Suprapubic skin (tissue), 4 donors: Measurements from ENCODE around the gene ANKRD44. TPM values are rescaled to one million over a fixed set of nuclear protein-coding genes. Genes with fewer than 3 reads are reported as not detected.

Experiments
- DNase-seq, 2 donors: peaks; one replicate each; pipeline ENCODE4 v3.0.0-alpha.2; 2019; ENCODE audit warnings: low spot score in 2 of 2
- H3K27ac ChIP-seq: fragments of 200-600 bp; sonication (generic); one replicate; pipeline ENCODE4 v1.5.1; 2019
- H3K27me3 ChIP-seq: fragments of 200-600 bp; sonication (generic); one replicate; pipeline ENCODE4 v1.5.1; 2019
- H3K36me3 ChIP-seq: fragments of 200-600 bp; sonication (generic); one replicate; pipeline ENCODE4 v1.5.1; 2019
- H3K4me1 ChIP-seq: fragments of 200-600 bp; sonication (generic); one replicate; pipeline ENCODE4 v1.5.1; 2019
- H3K4me3 ChIP-seq: fragments of 200-600 bp; sonication (generic); one replicate; pipeline ENCODE4 v1.5.1; 2019; ENCODE audit warnings: mild to moderate bottlenecking
- H3K9me3 ChIP-seq: fragments of 200-600 bp; sonication (generic); one replicate; pipeline ENCODE4 v1.5.1; 2019
- CTCF ChIP-seq, 2 donors: fragments of 200-600 bp in 1 of 2; fragments of 450-650 bp in 1 of 2; sonication (generic) in 1 of 2; IDR thresholded peaks; one replicate each; pipeline ENCODE4 v1.5.1; 2016 to 2019; ENCODE audit warnings: antibody characterized with exemption in 2 of 2, mild to moderate bottlenecking in 1 of 2, moderate library complexity in 1 of 2
- EP300 ChIP-seq: sonication (generic); formaldehyde crosslinking; IDR thresholded peaks from one replicate; pipeline ENCODE4 v1.6.1; 2017; ENCODE audit warnings: antibody characterized with exemption
- POLR2A ChIP-seq, 2 donors: fragments of 450-650 bp; IDR thresholded peaks; one replicate each; pipeline ENCODE4 v1.6.1; 2017; ENCODE audit warnings: antibody characterized with exemption in 2 of 2, mild to moderate bottlenecking in 2 of 2, moderate library complexity in 2 of 2
- POLR2AphosphoS5 ChIP-seq, 3 donors: sonication (generic); formaldehyde crosslinking; IDR thresholded peaks; one replicate each; pipeline ENCODE4 v1.6.1; 2017; ENCODE audit warnings: antibody characterized with exemption in 3 of 3
- WGBS: methylation state at CpG from one replicate; pipeline ENCODE4 v1.1.5; 2018; 5-methylcytosine and 5-hydroxymethylcytosine counted together
- total RNA-seq, 4 donors: library from RNA; depleted of rRNA; stranded (reverse); fragments of >200 nt; gene quantifications; one replicate each; pipeline ENCODE4 v1.1.0, GENCODE V29; 2016

Gene ANKRD44
- 10 to 100 TPM in 3 of 4 donors, 1 to 10 TPM in 1; 6.3 to 34.4 (median 17.8) TPM for total RNA-seq

- H3K4me3 ChIP-seq = peak within 1 kb of the TSS; percentile 76
- WGBS = under 1% methylated on average over 30 of the region's 102 CpGs
- H3K36me3 ChIP-seq = no peaks in the 10 kb centered on the region
- H3K4me1 ChIP-seq = peaks cover 34% of the 10 kb centered on the region
- no peaks in the 10 kb centered on the region for H3K27me3 ChIP-seq
- no peaks in the 10 kb centered on the region for H3K9me3 ChIP-seq
- DNase-seq = peak; percentile 93 to 95
- TF ChIP-seq CTCF (IDR thresholded peaks at IDR 0.05) (peak; percentile 40 to 52), POLR2AphosphoS5 (IDR thresholded peaks at IDR 0.05) (peak in 2 of 3 donors; percentile 42 to 64), POLR2A (IDR thresholded peaks at IDR 0.05) (peak in 1 of 2 donors; percentile 53), EP300 (no peak)
- H3K27ac ChIP-seq = peak within 1 kb of the TSS; percentile 86
Observed at GRCh38 chr2:197310271-197310985, at the start of gene ANKRD44. TSS of gene ANKRD44 (minus strand) at chr2:197310780. CDS start at chr2:197310604, 176 bp downstream.

- H3K4me1 ChIP-seq = no peaks in the 10 kb centered on the region
- DNase-seq = no peak
- H3K9me3 ChIP-seq = no peaks in the 10 kb centered on the region
- no peak overlapping the region for H3K27ac ChIP-seq
- H3K27me3 ChIP-seq = no peaks in the 10 kb centered on the region
- no peaks in the 10 kb centered on the region for H3K36me3 ChIP-seq
- 100% methylated on average over 1 of the region's 1 CpG for WGBS
- no peak overlapping the region for H3K4me3 ChIP-seq
- TF ChIP-seq POLR2A (IDR thresholded peaks at IDR 0.05) = no peak
- no peak for TF ChIP-seq CTCF (IDR thresholded peaks at IDR 0.05)
- TF ChIP-seq POLR2AphosphoS5 (IDR thresholded peaks at IDR 0.05) = no peak
- no peak for TF ChIP-seq EP300
Observed at GRCh38 chr2:197359859-197360258, 49.3 kb upstream of the ANKRD44 start.

- Histone ChIP-seq H3K27me3 (no peaks in the 10 kb centered on the region), H3K9me3 (no peaks in the 10 kb centered on the region), H3K36me3 (no peaks in the 10 kb centered on the region), H3K4me1 (no peaks in the 10 kb centered on the region), H3K4me3 (no peak overlapping the region), H3K27ac (no peak overlapping the region)
- 47% methylated on average over 2 of the region's 2 CpGs for WGBS
- no peak for TF ChIP-seq POLR2AphosphoS5 (IDR thresholded peaks at IDR 0.05)
- no peak for DNase-seq
Observed at GRCh38 chr2:197358931-197359330, 48.4 kb upstream of the ANKRD44 start.

GRCh38 chr2:197357986-197358385, 47.4 kb upstream of the ANKRD44 start:
- no peak for TF ChIP-seq POLR2AphosphoS5 (IDR thresholded peaks at IDR 0.05)
- TF ChIP-seq EP300 = no peak
- TF ChIP-seq CTCF (IDR thresholded peaks at IDR 0.05) = no peak
- TF ChIP-seq POLR2A (IDR thresholded peaks at IDR 0.05) = no peak
- DNase-seq = no peak
- H3K4me3 ChIP-seq = no peak overlapping the region
- WGBS = 55% methylated on average over 1 of the region's 1 CpG
- no peaks in the 10 kb centered on the region for H3K4me1 ChIP-seq
- no peaks in the 10 kb centered on the region for H3K36me3 ChIP-seq
- no peak overlapping the region for H3K27ac ChIP-seq
- H3K27me3 ChIP-seq = no peaks in the 10 kb centered on the region
- H3K9me3 ChIP-seq = no peaks in the 10 kb centered on the region

- Histone ChIP-seq H3K4me1 (no peaks in the 10 kb centered on the region), H3K9me3 (no peaks in the 10 kb centered on the region), H3K27me3 (no peaks in the 10 kb centered on the region), H3K36me3 (no peaks in the 10 kb centered on the region), H3K4me3 (no peak overlapping the region), H3K27ac (no peak overlapping the region)
- WGBS = 78% methylated on average over 5 of the region's 5 CpGs
- no peak for DNase-seq
- TF ChIP-seq CTCF (IDR thresholded peaks at IDR 0.05) (no peak), EP300 (no peak), POLR2A (IDR thresholded peaks at IDR 0.05) (no peak), POLR2AphosphoS5 (IDR thresholded peaks at IDR 0.05) (no peak)
Observed at GRCh38 chr2:197356136-197356535, 45.6 kb upstream of the ANKRD44 start.
